ENCODE measurements around the gene KRT39. TPM values are rescaled to one million over a fixed set of nuclear protein-coding genes. Genes with fewer than 3 reads are reported as not detected.
A peak's percentile ranks its signal among the peaks of the same experiment; 100 is the strongest.
"Not testable (repeated sequence)": the region's sequence is repeated elsewhere in the genome, so short reads cannot be mapped to it uniquely, and the experiment has no call there.

KRT39 gene
- total RNA-seq, 1 donor from 2014 or later = not detected

GRCh38 chr17:40937384-40937819 lies 29.3 kb downstream of the KRT39 start, which contains the start of gene KRT23:
KRT23 (minus strand) TSS chr17:40937646; CDS start chr17:40936603, 1,043 bp downstream.
- no peak for DNase-seq

- no peak for DNase-seq
Measured at GRCh38 chr17:40936976-40937375, 29.8 kb downstream of the KRT39 start.

GRCh38 chr17:40936437-40936971 lies 30.2 kb downstream of the KRT39 start:
- no peak for DNase-seq

- DNase-seq = no peak
Measured at GRCh38 chr17:40935624-40936023, 31.1 kb downstream of the KRT39 start.

GRCh38 chr17:40932608-40933007 lies 34.1 kb downstream of the KRT39 start:
- no peak for DNase-seq

GRCh38 chr17:40931311-40931710 lies 35.4 kb downstream of the KRT39 start:
- DNase-seq = no peak

- no peak for DNase-seq
Measured at GRCh38 chr17:40926341-40926740, 40.4 kb downstream of the KRT39 start.

- DNase-seq = no peak
Measured at GRCh38 chr17:40922239-40922638, 44.5 kb downstream of the KRT39 start.

- DNase-seq = no peak
Measured at GRCh38 chr17:40921026-40921425, 45.7 kb downstream of the KRT39 start.

GRCh38 chr17:40917116-40917515 lies 49.6 kb downstream of the KRT39 start:
- not testable (repeated sequence) for DNase-seq

- no peak for DNase-seq
Measured at GRCh38 chr17:40916366-40916765, 50.4 kb downstream of the KRT39 start.

- DNase-seq = no peak
Measured at GRCh38 chr17:40915721-40916256, 51.0 kb downstream of the KRT39 start.

GRCh38 chr17:40915199-40915661 lies 51.5 kb downstream of the KRT39 start:
- no peak for DNase-seq

- DNase-seq = no peak
Measured at GRCh38 chr17:40914075-40914855, 52.5 kb downstream of the KRT39 start.

GRCh38 chr17:40912486-40913210 lies 54.1 kb downstream of the KRT39 start:
- DNase-seq = no peak

- no peak for DNase-seq
Measured at GRCh38 chr17:40910441-40910841, 56.3 kb downstream of the KRT39 start.

- DNase-seq = no peak
Measured at GRCh38 chr17:40909755-40910154, 57.0 kb downstream of the KRT39 start.

GRCh38 chr17:40909351-40909750 lies 57.4 kb downstream of the KRT39 start:
- DNase-seq = peak; percentile 60
